Measurements from ENCODE around the gene DGKD.
A peak's percentile ranks its signal among the peaks of the same experiment; 100 is the strongest.
"Not testable (repeated sequence)": the region's sequence is repeated elsewhere in the genome, so short reads cannot be mapped to it uniquely, and the experiment has no call there.

DGKD gene

DNA sequence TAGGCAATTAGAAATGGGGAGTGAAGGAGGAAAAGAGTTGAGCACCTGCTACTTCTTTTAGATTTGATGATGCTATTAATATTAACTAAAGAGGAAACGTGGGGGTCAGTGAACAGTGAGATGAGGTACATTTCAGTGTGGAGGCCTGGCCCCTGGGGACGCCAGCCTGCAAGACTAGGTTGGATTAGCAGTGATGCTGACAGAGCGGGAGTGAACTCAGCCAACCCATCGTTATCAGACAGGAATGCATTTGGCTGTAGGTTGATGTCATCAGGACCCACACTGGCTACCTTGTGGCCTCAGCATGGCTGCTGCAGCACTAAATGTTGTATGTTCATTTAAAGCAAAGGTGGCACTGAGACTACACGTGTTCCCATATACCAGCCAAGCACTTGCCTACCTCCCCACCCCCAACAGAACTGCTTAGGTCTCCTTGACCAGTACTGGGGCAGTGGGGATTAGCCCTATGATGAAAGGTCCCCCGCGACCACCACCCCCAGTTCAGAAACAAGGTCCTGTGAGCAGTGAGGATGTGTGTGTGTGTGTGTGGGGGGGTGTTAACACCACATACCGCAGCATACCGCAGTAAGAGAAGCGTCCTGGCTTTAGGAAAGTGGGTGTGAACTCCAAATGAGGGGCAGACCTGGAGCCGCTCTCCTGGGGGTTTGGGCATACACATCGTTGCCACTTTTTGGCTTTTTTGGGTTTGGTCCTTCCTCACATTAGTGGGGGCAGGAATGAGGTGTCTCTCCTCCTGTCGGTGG lies 26.0 kb downstream of the DGKD start:
- H3K4me3 ChIP-seq (ENCODE audit: low read depth, low read length) = no peak overlapping the region
- DNase-seq (ENCODE audit: low read depth) = no peak

DNA sequence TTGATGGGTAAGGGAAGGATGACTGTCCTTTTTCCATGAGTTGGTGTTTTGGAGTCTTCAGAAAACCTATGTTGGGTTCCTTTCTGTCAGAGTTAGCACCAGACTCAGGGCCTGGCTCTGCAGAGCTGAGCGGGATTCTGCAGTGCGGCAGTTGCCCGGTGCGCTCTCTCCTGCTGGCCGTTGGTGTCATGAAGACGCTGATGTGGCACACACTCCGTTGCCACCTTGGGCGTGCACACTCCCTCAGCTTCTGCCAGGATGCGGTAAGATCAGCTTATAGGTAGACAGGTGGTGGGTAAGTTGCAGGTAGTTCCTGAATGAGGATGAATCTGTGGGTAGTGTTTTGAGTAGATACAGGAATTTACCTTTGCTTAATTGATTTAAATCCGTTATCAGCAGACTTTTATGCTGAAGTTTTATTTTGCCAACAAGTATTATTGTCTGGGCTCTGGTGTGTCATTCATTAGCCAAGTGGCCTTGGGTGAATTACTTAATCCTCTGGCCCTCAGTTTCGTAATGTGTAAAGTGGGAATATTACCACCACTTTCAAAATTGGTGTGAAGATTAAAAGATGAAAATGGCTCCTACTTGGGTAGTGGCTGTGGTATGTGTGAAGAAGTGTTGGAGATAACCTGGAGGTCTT lies 26.8 kb downstream of the DGKD start:
- H3K4me3 ChIP-seq (ENCODE audit: low read depth, low read length) = no peak overlapping the region
- no peak for DNase-seq (ENCODE audit: low read depth)

DNA sequence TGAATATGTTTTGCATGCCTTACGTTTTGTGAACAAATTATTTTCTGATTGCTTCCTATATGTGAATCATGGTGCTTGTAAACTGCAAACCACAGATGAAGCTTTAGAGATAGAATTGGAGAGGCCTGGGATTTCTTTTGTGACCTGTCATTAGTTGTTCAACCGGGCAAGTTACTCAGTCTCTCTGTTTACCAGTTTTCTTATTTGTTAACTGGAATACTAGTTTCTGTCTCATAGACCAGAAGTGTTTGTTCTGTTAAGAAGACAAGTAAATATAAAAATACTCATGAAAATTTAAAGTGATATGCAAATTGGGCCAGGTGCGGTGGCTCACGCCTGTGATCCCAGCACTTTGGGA lies 27.3 kb downstream of the DGKD start:
- DNase-seq (ENCODE audit: low read depth) = no peak
- no peak overlapping the region for H3K4me3 ChIP-seq (ENCODE audit: low read depth, low read length)

DNA sequence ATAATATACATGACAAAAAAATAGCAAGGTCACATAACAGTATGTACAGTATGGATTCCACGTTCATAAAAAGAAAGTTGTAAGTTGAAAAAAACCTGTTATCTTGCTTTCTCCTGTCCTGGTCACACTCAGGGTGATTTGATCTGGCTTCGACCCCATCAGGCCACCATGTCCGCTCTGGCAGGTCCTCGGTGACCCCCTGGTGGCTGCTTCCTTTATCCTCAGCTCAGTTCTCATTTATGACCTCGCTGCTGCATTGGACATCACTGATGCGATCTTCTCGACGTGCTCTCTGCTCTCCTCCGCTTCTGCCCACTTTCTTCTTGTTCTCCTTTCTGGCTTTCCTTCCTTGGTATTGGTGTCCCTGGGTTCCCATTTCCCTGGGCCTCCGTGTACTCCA lies 29.7 kb downstream of the DGKD start:
- H3K4me3 ChIP-seq (ENCODE audit: low read depth, low read length) = no peak overlapping the region
- no peak for DNase-seq (ENCODE audit: low read depth)

DNA sequence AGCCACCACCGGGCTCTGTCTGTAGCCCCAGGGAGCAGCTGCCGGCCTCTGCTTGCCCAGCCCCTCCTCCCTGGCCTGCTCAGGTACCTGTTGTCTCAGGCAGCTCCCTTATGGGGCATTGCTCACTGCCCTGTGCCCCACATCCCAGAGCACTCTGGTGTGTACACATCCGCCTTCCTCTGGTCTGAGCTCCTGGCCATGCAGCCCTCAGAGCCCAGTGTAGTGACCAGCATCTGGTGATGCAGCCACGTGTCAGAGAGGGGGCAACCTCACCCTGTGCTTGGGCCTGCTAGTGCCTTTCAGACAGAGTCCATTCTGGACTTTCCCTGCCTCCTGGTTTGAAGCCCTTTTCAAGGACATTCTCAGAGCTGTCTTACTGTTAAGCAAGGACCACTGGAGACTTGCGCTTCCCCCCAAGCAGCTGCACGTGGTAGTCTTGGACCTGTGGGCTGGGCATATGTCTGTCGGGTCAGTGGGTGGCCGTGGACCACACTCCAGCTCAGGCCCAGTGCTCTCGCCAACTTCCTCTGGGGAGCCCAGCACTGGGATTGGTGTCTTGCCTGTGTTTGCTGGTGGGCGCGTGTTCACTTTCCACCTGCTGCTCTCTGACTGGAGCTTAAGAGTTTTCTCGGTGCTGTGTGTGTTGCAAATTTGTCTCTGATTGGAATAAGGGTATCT lies 30.7 kb downstream of the DGKD start:
- H3K4me3 ChIP-seq (ENCODE audit: low read depth, low read length) = no peak overlapping the region
- DNase-seq (ENCODE audit: low read depth) = no peak

DNA sequence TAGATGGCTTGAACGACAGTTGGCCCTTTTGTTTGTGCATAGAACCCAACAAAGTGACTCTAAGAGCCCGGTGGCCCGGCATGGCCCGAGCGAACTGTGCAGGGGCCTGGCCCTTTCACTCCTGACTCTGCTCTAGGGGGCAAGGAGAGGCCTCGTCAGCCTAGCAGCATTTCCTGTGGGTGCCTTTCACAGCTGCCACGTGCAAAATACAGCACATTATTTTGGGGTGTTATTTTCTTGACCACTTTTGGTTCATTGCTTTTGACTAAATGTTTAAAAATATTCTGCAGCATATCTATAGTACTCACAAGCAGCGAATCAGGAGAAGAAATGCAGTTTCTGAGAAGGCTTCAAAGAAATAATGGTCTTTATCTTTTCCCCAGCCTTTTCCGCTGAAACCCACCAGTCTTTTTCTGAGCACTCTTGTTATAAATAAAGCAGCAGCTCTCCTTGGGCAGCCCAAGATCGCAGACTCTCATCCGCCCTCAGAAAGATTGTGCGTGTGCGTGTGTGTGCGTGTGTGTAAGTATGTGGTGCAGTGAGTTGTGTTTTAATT lies 31.3 kb downstream of the DGKD start:
- no peak for DNase-seq (ENCODE audit: low read depth)
- no peak overlapping the region for H3K4me3 ChIP-seq (ENCODE audit: low read depth, low read length)

DNA sequence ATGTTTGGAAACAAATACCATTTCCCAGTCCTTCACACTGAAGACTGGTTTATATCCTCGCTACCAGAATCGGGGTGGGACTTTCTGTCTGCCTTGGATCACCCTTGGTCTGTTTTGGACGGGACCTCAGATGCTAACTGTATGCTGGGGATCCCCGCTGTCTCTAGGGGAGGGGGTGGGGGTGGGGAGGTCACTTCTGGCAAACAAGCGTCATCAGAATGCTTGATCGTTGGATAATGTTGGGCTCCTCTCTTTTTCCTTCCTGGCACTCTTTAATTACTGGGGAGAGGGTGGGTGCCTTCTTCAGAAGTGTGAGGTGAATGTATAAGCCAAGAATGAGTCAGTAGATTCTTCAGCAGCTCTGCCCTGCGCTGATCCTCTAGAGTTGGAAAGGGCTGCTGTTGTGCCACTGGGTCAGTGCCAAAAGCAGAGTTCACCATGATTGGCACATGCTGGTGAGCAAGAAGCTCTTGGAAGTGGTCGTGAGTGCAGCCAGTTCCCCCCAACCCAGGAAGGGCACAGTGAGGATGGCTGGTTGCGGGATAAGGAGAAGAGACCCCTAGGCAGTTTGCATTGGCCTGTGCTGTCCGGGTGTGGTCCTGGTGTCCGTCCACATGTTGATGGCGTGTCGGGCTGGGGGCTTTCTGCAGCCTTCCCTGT lies 32.2 kb downstream of the DGKD start:
- no peak for DNase-seq (ENCODE audit: low read depth)

DNA sequence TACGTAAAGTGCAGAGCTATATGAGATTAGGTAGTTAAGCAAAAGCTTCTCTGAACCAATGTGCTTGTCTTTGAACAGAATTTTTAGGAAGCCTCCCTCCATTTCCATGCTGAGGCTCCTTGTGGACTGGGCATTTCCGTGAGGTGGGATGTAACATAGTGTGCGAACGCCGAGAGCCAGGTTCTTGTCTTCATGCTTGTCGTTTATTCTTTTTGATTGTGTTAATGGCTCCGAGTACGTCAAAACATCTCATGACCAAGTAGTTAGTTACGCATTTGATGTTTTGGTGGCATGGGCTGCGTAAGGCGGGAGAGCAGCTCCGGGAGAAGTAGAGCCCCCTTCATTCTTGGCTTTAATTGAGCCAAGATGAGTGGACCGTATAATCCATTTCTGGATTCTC lies 32.9 kb downstream of the DGKD start:
- H3K4me3 ChIP-seq (ENCODE audit: low read depth, low read length) = no peak overlapping the region
- no peak for DNase-seq (ENCODE audit: low read depth)

More for the DNA sequence above, 32.2 kb downstream of the DGKD start:
- H3K4me3 ChIP-seq (ENCODE audit: low read depth, low read length) = no peak overlapping the region

DNA sequence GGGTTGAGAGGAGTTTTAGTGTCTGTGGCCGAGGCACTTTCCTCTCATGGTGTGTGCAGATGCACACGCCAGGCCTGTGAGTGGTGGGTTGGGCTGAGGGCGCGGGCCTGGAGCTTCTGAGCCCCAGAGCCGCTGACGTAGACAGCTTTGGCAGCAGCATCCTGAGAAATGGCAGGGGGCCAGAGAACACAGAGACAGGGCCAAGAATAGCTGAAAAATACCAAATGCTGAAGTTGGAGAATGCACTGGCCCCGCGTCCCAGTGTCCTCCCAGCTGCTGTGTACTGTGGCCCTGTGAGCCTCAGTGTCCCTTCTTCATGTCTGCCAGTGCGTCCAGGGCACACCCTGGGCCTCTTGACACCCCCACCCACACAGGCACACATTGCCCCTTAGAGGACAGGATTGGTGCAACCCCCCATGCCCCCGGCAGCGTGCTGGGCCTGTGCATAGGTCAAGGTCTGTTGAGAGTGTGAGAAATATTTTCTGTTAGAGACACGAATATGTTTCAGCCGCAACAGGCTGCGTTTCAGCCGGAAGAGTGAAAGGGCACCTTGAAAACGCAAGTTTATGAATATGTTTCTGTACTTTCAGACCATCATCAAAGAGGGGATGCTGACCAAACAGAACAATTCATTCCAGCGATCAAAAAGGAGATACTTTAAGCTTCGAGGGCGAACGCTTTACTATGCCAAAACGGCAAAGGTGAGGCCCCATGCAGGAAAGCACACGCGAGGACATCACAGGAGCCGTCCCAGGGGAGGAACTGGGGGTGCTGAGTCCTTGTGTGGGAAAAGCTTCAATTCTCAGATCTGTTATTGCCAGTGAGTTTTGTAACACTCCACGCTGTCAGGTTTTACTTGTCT lies 33.6 kb downstream of the DGKD start:
- DNase-seq (ENCODE audit: low read depth) = peak; percentile 95
- H3K4me3 ChIP-seq (ENCODE audit: low read depth, low read length) = no peak overlapping the region

DNA sequence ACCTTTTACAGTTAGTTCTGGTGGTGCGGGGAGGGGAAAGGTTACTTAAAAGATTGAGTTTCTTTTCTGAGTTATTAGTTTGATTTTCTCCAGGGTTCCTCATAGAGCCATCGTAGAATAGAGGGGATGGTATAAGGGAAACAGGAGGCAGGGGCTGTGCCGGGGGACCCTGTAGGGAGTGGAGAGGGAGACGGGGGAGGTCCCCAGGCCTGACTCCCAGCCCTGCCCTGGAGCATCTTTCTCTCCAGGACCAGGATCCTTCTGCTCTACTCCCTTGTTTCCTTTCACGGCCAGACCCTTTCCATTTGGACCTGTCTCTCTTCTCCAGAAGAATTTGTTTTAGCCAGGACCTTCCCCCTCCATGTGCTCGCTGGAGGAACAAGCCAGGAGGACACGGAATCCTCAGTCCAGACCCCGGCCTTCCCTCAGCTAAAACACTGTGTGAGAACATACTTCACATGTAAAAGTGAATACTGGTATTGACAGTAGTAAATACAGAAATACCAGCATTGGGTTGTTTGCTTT lies 35.4 kb downstream of the DGKD start:
- DNase-seq (ENCODE audit: low read depth) = no peak

DNA sequence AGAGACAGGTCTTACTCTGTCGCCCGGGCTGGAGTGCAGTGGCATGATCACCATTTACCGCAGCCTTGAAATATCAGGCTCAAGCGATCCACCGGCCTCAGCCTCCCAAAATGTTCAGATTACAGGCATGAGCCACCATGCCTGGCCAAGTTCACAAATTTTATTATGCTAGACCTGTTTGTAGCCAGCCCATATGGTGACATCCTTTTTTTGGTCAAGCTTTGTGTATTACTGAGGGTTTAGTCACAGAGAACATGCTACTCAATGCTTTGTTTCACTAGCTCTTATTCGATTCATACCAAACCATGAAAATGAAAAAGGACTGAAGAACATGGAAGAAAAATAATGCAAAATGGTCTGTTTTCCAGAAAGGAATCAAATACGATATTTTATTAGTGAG lies 41.4 kb downstream of the DGKD start:
- DNase-seq (ENCODE audit: low read depth) = no peak
- H3K4me3 ChIP-seq (ENCODE audit: low read depth, low read length) = no peak overlapping the region

More for the DNA sequence above, 35.4 kb downstream of the DGKD start:
- no peak overlapping the region for H3K4me3 ChIP-seq (ENCODE audit: low read depth, low read length)

DNA sequence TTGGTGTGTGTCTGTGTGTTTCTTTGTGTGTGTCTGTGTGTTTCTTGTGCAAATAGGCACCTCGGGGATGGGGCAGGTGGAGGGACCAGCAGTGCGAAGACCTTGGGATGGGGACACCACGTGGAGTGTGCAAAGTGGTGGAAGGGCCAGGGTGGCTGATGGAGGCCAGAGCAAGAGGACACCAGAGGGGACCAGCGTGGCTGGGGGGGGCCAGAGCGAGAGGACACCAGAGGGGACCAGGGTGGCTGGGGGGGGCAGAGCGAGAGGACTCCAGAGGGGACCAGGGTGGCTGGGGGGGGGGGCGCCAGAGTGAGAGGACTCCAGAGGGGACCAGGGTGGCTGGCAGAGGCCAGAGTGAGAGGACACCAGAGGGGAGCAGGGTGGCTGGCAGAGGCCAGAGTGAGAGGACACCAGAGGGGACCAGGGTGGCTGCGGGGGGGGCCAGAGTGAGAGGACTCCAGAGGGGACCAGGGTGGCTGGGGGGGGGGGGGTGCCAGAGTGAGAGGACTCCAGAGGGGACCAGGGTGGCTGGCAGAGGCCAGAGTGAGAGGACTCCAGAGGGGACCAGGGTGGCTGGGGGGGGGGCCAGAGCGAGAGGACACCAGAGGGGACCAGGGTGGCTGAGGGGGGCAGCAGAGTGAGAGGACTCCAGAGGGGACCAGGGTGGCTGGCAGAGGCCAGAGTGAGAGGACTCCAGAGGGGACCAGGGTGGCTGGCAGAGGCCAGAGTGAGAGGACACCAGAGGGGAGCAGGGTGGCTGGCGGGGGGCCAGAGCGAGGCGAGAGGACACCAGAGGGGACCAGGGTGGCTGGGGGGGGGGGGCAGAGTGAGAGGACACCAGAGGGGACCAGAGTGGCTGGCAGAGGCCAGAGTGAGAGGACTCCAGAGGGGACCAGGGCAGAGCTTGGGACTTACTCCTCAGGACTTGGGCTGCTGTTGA lies 42.7 kb downstream of the DGKD start:
- H3K4me3 ChIP-seq (ENCODE audit: low read depth, low read length); DNase-seq (ENCODE audit: low read depth): not testable (repeated sequence)

DNA sequence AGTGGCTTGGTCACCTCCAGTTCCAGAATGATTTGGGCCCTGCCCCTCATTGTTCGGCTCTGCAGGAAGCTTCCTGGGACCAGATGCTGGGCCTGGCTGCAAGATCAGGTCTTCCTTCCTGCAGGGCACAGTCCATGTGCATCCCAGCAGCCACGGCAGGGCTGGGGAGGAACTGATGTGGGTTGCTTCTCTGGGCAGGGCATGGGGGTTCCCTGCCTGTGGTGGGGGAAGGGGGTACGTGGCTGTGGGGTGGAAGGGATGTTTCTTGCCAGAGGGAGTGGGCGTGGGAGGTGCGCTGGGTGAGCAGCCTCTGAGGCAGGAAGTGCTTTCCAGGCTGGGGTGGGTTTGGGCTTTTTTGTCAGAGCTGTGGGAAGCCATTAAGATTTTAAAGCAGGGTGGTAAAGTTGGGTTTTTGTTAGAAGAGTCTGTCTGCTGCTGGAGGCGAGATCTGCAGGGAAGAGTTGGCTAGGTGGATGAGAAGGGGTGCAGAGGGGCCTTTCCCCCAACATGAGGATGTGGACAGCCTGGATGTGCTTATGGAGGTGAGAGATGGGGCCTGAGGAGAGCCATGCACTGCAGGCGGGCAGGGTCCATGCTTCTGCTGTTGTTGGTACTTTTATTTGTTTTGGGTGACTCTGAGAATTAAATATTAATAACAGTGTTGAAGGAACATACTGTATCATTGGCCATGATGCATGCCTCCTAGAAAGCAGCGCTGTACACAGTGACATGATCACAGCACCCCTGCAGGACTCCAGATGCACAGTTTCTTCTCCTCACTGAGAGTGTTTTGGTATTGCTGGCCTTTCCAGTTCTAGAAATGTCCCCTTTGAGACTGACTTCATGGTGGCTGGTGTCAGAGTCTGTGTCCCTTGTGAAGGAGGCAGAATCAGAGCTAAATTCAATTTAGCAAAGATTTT lies 45.3 kb downstream of the DGKD start:
- H3K4me3 ChIP-seq (ENCODE audit: low read depth, low read length) = no peak overlapping the region
- no peak for DNase-seq (ENCODE audit: low read depth)

DNA sequence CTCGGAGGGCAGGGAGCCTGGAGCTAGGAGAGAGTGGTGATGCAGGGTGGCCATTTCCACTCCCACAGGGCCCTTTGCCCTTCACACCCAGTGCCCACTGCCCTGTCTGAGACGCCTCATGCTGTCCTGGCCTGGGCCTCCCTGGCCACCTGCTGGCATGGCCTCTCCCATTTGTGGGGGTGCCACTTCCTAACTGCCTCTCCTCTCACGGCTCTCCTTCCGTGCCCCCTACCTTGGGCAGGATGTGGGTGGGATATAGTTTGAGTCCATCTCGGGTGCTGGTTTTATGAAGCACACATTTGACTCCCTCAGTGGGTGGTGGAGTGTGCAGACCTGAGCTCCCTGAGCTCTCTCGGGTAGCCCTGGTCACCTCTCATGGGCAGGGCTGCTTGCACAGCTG lies 46.0 kb downstream of the DGKD start:
- no peak for DNase-seq (ENCODE audit: low read depth)
- H3K4me3 ChIP-seq (ENCODE audit: low read depth, low read length) = no peak overlapping the region

DNA sequence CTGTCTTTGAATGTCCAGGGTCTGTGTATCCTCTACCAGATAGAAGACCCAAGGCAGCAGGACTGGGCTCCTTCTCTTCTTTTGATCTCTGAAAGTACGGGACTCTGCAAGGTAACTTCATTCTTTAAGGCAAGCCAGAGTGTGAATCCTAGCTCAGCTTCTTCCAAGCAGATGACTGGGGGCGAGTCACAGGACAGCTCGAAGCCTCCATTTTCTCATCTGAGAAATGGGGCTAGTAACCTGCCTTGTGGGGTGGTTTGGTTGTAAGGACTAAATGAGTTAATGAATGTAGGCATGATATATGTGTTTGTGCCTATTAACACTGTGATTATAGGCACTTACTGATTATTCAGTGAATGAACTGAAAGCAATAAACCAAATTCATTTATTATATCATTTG lies 46.7 kb downstream of the DGKD start:
- no peak for DNase-seq (ENCODE audit: low read depth)
- H3K4me3 ChIP-seq (ENCODE audit: low read depth, low read length) = no peak overlapping the region

DNA sequence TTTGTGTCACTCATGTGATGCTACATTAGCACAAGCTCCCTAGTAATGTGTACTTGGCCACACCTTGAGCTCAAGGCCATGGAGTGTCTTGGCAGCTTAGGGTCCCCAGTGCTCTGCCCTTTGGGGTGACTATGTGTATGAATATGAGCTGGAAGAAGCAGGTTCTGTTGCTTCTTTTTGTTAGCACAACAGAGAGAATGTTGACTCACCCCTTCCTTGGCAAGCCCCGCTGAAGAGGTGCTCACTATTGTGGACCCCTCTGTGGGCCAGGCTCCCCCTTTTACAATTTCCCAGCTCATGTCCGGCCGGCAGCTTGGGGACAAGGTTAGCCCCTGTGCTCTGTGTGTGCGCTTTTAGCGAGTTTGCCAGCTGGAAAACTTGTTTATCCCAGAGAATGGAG lies 48.1 kb downstream of the DGKD start:
- H3K4me3 ChIP-seq (ENCODE audit: low read depth, low read length) = no peak overlapping the region
- DNase-seq (ENCODE audit: low read depth) = no peak

DNA sequence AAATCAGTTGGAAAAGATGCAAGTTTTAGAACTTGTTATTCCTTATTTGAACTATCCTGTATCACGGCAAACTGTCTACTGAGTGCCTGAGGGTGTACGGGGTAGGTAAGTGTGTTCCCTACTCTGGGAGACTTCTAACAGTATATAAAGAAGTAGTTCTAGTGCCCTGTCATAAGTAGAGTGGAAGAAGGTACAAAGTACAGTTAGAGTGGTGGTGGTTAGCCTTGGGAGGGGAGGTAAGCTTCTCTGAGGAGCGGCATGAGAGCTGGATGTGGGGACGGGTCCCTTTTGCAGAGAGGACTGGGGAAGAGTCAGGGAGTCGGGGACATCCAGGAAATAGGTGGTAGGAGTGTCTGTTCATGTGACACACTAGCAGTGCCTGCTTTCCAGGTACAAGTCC lies 48.5 kb downstream of the DGKD start:
- no peak overlapping the region for H3K4me3 ChIP-seq (ENCODE audit: low read depth, low read length)
- DNase-seq (ENCODE audit: low read depth) = no peak

All from skeletal muscle cell (primary cell).